ENCODE measurements around the gene PTGR3. TPM values are rescaled to one million over a fixed set of nuclear protein-coding genes. Genes with fewer than 3 reads are reported as not detected.

Gene PTGR3
- total RNA-seq, 1 donor from 2014 or later = 26.3 TPM

DNA sequence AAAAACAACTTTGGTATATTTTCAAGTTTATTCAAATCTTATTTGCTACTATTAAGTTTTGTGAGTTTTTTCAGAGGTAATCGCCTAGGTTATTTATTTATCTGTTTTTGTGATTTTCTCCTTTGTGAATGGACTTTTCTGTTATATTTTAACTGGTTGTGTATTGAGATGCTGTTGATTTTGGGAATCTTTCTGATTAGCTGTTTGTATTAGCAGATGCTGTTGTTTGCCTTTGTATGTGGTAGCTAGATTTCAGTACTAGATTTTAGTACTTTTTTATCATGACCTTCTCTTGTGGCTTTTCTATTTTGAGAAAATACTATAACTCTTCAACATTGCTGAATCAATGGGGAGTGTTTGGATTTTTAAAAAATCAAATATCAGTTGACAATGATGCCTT, 44.1 kb upstream of the PTGR3 start:
- peaks cover 6% of the 10 kb centered on the region for H3K27me3 Mint-ChIP-seq (ENCODE audit: unreplicated experiment)
- no peaks in the 10 kb centered on the region for H3K36me3 Mint-ChIP-seq (ENCODE audit: low read depth, unreplicated experiment)
- H3K9me3 Mint-ChIP-seq (ENCODE audit: unreplicated experiment) = no peaks in the 10 kb centered on the region
- TF ChIP-seq, protein P1, sequence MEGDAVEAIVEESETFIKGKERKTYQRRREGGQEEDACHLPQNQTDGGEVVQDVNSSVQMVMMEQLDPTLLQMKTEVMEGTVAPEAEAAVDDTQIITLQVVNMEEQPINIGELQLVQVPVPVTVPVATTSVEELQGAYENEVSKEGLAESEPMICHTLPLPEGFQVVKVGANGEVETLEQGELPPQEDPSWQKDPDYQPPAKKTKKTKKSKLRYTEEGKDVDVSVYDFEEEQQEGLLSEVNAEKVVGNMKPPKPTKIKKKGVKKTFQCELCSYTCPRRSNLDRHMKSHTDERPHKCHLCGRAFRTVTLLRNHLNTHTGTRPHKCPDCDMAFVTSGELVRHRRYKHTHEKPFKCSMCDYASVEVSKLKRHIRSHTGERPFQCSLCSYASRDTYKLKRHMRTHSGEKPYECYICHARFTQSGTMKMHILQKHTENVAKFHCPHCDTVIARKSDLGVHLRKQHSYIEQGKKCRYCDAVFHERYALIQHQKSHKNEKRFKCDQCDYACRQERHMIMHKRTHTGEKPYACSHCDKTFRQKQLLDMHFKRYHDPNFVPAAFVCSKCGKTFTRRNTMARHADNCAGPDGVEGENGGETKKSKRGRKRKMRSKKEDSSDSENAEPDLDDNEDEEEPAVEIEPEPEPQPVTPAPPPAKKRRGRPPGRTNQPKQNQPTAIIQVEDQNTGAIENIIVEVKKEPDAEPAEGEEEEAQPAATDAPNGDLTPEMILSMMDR (IDR thresholded peaks at IDR 0.05; ENCODE audit: unreplicated experiment) = no peak
- H3K27ac Mint-ChIP-seq (ENCODE audit: unreplicated experiment) = no peak overlapping the region
- no peak for DNase-seq (ENCODE audit: low spot score)
- peaks cover 10% of the 10 kb centered on the region for H3K4me1 Mint-ChIP-seq (ENCODE audit: unreplicated experiment)
- H3K4me3 Mint-ChIP-seq (ENCODE audit: unreplicated experiment) = no peak overlapping the region

DNA sequence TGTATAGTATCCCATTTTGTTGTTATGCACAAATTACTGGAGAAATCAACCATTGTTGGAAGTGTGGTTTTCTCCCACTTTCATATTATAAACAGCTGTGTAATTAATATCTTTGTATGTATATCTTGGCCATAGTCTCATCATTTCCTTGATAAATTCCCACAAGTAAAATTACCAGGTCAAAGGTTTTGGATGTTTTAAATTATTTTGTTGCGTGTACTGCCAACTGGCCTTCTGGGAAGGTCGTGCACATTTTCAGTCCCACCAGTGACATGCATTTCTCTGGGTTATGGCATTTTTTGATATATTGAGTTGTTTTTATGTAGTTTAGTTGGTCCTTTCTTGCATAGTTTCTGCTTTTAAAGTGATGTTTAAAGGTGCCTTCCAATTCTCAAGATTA, 43.2 kb upstream of the PTGR3 start:
- no peak for DNase-seq (ENCODE audit: low spot score)
- H3K4me3 Mint-ChIP-seq (ENCODE audit: unreplicated experiment) = no peak overlapping the region
- TF ChIP-seq, protein P1 (IDR thresholded peaks at IDR 0.05; ENCODE audit: unreplicated experiment) = no peak
- H3K4me1 Mint-ChIP-seq (ENCODE audit: unreplicated experiment) = peaks cover 10% of the 10 kb centered on the region
- peaks cover 6% of the 10 kb centered on the region for H3K27me3 Mint-ChIP-seq (ENCODE audit: unreplicated experiment)
- H3K27ac Mint-ChIP-seq (ENCODE audit: unreplicated experiment) = no peak overlapping the region
- H3K36me3 Mint-ChIP-seq (ENCODE audit: low read depth, unreplicated experiment) = no peaks in the 10 kb centered on the region
- H3K9me3 Mint-ChIP-seq (ENCODE audit: unreplicated experiment) = no peaks in the 10 kb centered on the region

DNA sequence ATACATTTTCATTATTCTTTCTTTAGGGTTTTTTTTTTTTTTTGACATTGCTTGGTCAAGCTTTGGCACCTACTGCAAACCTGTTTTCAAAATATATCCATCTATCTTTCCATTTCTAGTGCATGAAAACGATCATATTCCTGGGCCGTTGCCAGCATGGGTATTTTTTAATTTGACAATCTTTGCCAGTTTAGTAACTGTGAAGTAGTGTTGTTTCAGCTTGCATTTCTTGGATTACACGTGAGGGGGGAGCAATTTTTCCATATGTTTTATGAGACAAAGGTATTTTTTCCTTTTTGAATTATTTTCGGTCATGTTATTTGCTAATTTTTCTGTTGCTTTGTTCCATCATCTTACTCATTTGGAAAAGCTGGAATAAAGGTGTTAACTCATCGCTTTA, 42.5 kb upstream of the PTGR3 start:
- no peak overlapping the region for H3K4me3 Mint-ChIP-seq (ENCODE audit: unreplicated experiment)
- H3K4me1 Mint-ChIP-seq (ENCODE audit: unreplicated experiment) = peaks cover 10% of the 10 kb centered on the region
- no peaks in the 10 kb centered on the region for H3K9me3 Mint-ChIP-seq (ENCODE audit: unreplicated experiment)
- TF ChIP-seq, protein P1 (IDR thresholded peaks at IDR 0.05; ENCODE audit: unreplicated experiment) = no peak
- no peak overlapping the region for H3K27ac Mint-ChIP-seq (ENCODE audit: unreplicated experiment)
- peaks cover 6% of the 10 kb centered on the region for H3K27me3 Mint-ChIP-seq (ENCODE audit: unreplicated experiment)
- no peaks in the 10 kb centered on the region for H3K36me3 Mint-ChIP-seq (ENCODE audit: low read depth, unreplicated experiment)
- DNase-seq (ENCODE audit: low spot score) = no peak

DNA sequence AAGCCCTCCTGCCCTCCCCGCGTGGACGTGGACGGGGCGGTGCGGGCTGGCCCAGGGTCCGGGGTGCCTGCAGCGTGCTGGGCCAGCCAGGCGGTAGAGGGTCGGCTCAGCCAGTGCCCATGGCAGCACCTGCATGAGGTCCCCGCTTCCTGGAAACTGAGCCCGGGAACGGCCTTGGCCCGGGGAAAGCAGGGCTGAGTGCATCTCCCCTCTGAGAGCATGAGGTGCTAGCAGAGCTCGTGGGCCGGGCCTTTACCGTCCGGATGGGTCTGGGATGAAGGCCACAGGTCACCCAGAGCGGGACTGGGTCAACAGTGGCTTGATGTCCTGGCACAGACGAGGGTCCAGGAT, 41.5 kb upstream of the PTGR3 start:
- Mint-ChIP-seq H3K4me3 (ENCODE audit: unreplicated experiment) (no peak overlapping the region), H3K36me3 (ENCODE audit: low read depth, unreplicated experiment) (no peaks in the 10 kb centered on the region), H3K27ac (ENCODE audit: unreplicated experiment) (no peak overlapping the region), H3K4me1 (ENCODE audit: unreplicated experiment) (peaks cover 16% of the 10 kb centered on the region), H3K9me3 (ENCODE audit: unreplicated experiment) (no peaks in the 10 kb centered on the region), H3K27me3 (ENCODE audit: unreplicated experiment) (peaks cover 6% of the 10 kb centered on the region)
- TF ChIP-seq, protein P1 (IDR thresholded peaks at IDR 0.05; ENCODE audit: unreplicated experiment) = no peak
- DNase-seq (ENCODE audit: low spot score) = no peak

DNA sequence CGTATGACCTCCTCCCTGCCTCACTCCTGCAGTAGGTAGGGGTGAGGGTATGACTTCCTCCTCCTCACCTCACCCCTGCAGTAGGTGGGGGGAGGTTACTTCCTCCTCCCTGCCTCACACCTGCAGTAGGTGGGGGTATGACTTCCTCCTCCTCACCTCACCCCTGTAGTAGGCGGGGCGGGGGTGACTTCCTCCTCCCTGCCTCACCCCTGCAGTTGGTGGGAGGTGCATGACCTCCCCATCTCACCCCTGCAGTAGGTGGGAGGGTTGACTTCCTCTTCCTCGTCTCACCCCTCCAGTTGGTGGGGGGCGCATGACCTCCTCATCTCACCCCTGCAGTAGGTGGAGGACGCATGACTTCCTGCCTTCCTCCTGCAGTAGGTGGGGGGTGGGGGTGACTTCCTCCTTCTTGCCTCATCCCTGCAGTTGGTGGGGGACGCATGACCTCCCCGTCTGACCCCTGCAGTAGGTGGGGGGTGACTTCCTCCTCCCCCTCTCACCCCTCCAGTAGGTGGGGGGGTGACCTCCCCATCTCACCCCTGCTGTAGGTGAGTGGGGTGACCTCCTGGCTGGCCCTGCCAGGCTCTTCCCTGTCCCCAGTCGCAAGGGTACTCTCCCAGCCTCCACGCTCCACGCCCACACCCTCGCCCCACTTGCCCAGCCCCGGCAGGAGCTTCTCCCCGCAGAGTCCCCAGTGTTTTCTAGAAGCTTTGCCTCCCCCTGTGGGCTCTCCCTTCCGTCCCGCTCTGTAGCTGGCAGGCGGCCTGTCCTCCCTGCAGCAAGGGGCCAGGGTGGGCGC, 40.9 kb upstream of the PTGR3 start:
- Mint-ChIP-seq H3K4me1 (ENCODE audit: unreplicated experiment) (peaks cover 16% of the 10 kb centered on the region), H3K27me3 (ENCODE audit: unreplicated experiment) (peaks cover 6% of the 10 kb centered on the region), H3K36me3 (ENCODE audit: low read depth, unreplicated experiment) (no peaks in the 10 kb centered on the region), H3K4me3 (ENCODE audit: unreplicated experiment) (no peak overlapping the region), H3K9me3 (ENCODE audit: unreplicated experiment) (no peaks in the 10 kb centered on the region), H3K27ac (ENCODE audit: unreplicated experiment) (no peak overlapping the region)
- TF ChIP-seq, protein P1 (IDR thresholded peaks at IDR 0.05; ENCODE audit: unreplicated experiment) = no peak
- no peak for DNase-seq (ENCODE audit: low spot score)
